IMR-90 (cell line): Measurements from ENCODE around the gene TRAPPC2B. TPM values are rescaled to one million over a fixed set of nuclear protein-coding genes. Genes with fewer than 3 reads are reported as not detected.

Experiments used
- ATAC-seq: fragments of 200-7000 bp; cut with Tn5 transposase; 2 replicates; pipeline ENCODE4 v1.9.1; 2020; ENCODE audit warnings: low read depth, mild to moderate bottlenecking, moderate library complexity
- BruUV-seq: library from RNA; stranded (reverse); fragments of 400-500 nt; replicated peaks from 2 replicates; lab custom pipeline; 2021; lab: Mats Ljungman, UMichigan
- CTCF ChIA-PET: fragments of 300-600 bp; formaldehyde crosslinking; extraction: SDS; loops from one replicate; lab custom pipeline; 2021; ENCODE audit warnings: antibody characterized with exemption; lab: Yijun Ruan, JAX
- POLR2A ChIA-PET: fragments of 300-600 bp; sonication (Branson Sonifier 250); formaldehyde crosslinking; loops from one replicate; lab custom pipeline; 2022; ENCODE audit warnings: antibody characterized with exemption; ENCODE audit not compliant: unreplicated experiment; lab: Charles Lee
- DNase-seq: peaks from one replicate; pipeline ENCODE4 v3.0.0; 2013
- H2AFZ ChIP-seq: replicated peaks from 2 replicates; pipeline ENCODE3; 2013; ENCODE audit warnings: low read length, mild to moderate bottlenecking; ENCODE audit not compliant: poor library complexity
- H2AK5ac ChIP-seq: 2 replicates; pipeline ENCODE4 v1.6.1; 2013; ENCODE audit warnings: low read depth, low read length, inconsistent platforms
- H2AK9ac ChIP-seq: replicated peaks from 2 replicates; pipeline ENCODE3; 2013; ENCODE audit warnings: mild to moderate bottlenecking, low read depth, low read length, moderate library complexity; ENCODE audit not compliant: poor library complexity
- H2BK120ac ChIP-seq: 2 replicates; pipeline ENCODE4 v1.6.1; 2013; ENCODE audit warnings: low read depth, low read length, inconsistent platforms
- H2BK15ac ChIP-seq: 3 replicates; pipeline ENCODE4 v1.6.1; 2013; ENCODE audit warnings: low read depth, low read length, inconsistent platforms
- H2BK20ac ChIP-seq: 2 replicates; pipeline ENCODE4 v1.6.1; 2013; ENCODE audit warnings: low read depth, mild to moderate bottlenecking, inconsistent platforms, low read length, moderate library complexity
- H2BK5ac ChIP-seq: 2 replicates; pipeline ENCODE4 v1.6.1; 2013; ENCODE audit warnings: mild to moderate bottlenecking, low read depth, low read length, inconsistent platforms; ENCODE audit not compliant: poor library complexity, severe bottlenecking
- H3K14ac ChIP-seq: replicated peaks from 2 replicates; pipeline ENCODE4 v1.6.1; 2013; ENCODE audit warnings: low read depth, low read length, inconsistent platforms
- H3K18ac ChIP-seq: 2 replicates; pipeline ENCODE4 v1.6.1; 2013; ENCODE audit warnings: low read depth, low read length, control low read depth
- H3K23ac ChIP-seq: 2 replicates; pipeline ENCODE4 v1.6.1; 2013; ENCODE audit warnings: low read depth, low read length, inconsistent platforms
- H3K27ac ChIP-seq: 2 replicates; pipeline ENCODE4 v1.5.1; 2013; ENCODE audit warnings: mild to moderate bottlenecking, control low read depth, low read length; ENCODE audit not compliant: insufficient read depth
- H3K27me3 ChIP-seq: 2 replicates; pipeline ENCODE4 v1.6.1; 2013; ENCODE audit warnings: low read length; ENCODE audit not compliant: control insufficient read depth, insufficient read depth
- H3K36me3 ChIP-seq: 2 replicates; pipeline ENCODE4 v1.6.1; 2013; ENCODE audit warnings: low read length, mixed read lengths; ENCODE audit not compliant: control insufficient read depth, insufficient read depth
- H3K4ac ChIP-seq: 2 replicates; pipeline ENCODE4 v1.6.1; 2013; ENCODE audit warnings: low read depth, low read length, inconsistent platforms
- H3K4me1 ChIP-seq: 2 replicates; pipeline ENCODE4 v1.6.1; 2013; ENCODE audit warnings: low read length, mixed read lengths; ENCODE audit not compliant: control insufficient read depth, insufficient read depth
- H3K4me2 ChIP-seq: 2 replicates; pipeline ENCODE4 v1.6.1; 2013; ENCODE audit warnings: low read depth, mild to moderate bottlenecking, control low read depth, low read length, moderate library complexity
- H3K4me3 ChIP-seq: 2 replicates; pipeline ENCODE4 v1.5.1; 2013; ENCODE audit warnings: low read depth, mild to moderate bottlenecking, control low read depth, low read length, moderate library complexity; ENCODE audit not compliant: insufficient read depth
- H3K56ac ChIP-seq: 2 replicates; pipeline ENCODE4 v1.6.1; 2013; ENCODE audit warnings: low read length, inconsistent platforms; ENCODE audit not compliant: insufficient read depth; ENCODE audit errors: extremely low read depth
- H3K79me1 ChIP-seq, 2 experiments: 2 replicates each; pipeline ENCODE4 v1.6.1; 2013; ENCODE audit warnings: low read length in 2 of 2, inconsistent platforms in 1 of 2, low read depth in 1 of 2
- H3K9ac ChIP-seq: 2 replicates; pipeline ENCODE4 v1.6.1; 2013; ENCODE audit warnings: low read depth, low read length, control low read depth
- H3K9me1 ChIP-seq: 2 replicates; pipeline ENCODE4 v1.6.1; 2013; ENCODE audit warnings: low read length, inconsistent platforms; ENCODE audit not compliant: insufficient read depth
- H3K9me3 ChIP-seq: 2 replicates; pipeline ENCODE4 v1.6.1; 2013; ENCODE audit warnings: low read length; ENCODE audit not compliant: control insufficient read depth, insufficient read depth
- H4K20me1 ChIP-seq: 2 replicates; pipeline ENCODE4 v1.6.1; 2013; ENCODE audit warnings: low read length, inconsistent platforms; ENCODE audit not compliant: insufficient read depth
- H4K5ac ChIP-seq: 2 replicates; pipeline ENCODE4 v1.6.1; 2013; ENCODE audit warnings: mild to moderate bottlenecking, low read depth, low read length, control low read depth
- H4K8ac ChIP-seq, 2 experiments: 2 replicates each; pipeline ENCODE4 v1.6.1; 2013; ENCODE audit warnings: low read depth in 2 of 2, low read length in 2 of 2, control low read depth in 1 of 2, inconsistent platforms in 1 of 2
- H4K91ac ChIP-seq: 2 replicates; pipeline ENCODE4 v1.6.1; 2013; ENCODE audit warnings: low read depth, low read length, inconsistent platforms; ENCODE audit not compliant: insufficient read depth
- BHLHE40 ChIP-seq: fragments of 150-350 bp; IDR thresholded peaks from 2 replicates; pipeline ENCODE4 v1.6.1; 2016; ENCODE audit warnings: mild to moderate bottlenecking, low read depth, low read length
- CHD1 ChIP-seq: IDR thresholded peaks from 2 replicates; pipeline ENCODE4 v1.6.1; 2012; ENCODE audit warnings: low read depth, low read length, improper control_type of control experiment
- ELK1 ChIP-seq: fragments of 150-350 bp; IDR thresholded peaks from 2 replicates; pipeline ENCODE4 v1.6.1; 2016; ENCODE audit warnings: low read depth, mild to moderate bottlenecking, low read length, moderate library complexity, borderline replicate concordance
- FOS ChIP-seq: fragments of 150-350 bp; IDR thresholded peaks from 2 replicates; pipeline ENCODE4 v1.6.1; 2016; ENCODE audit warnings: low read depth, low read length
- MAFK ChIP-seq: IDR thresholded peaks from 2 replicates; pipeline ENCODE4 v1.6.1; 2012; ENCODE audit warnings: low read depth, low read length, improper control_type of control experiment
- MAZ ChIP-seq: IDR thresholded peaks from 2 replicates; pipeline ENCODE4 v1.6.1; 2012; ENCODE audit warnings: low read depth, mild to moderate bottlenecking, low read length, improper control_type of control experiment, moderate library complexity, borderline replicate concordance
- MXI1 ChIP-seq: IDR thresholded peaks from 2 replicates; pipeline ENCODE4 v1.6.1; 2012; ENCODE audit warnings: low read depth, mild to moderate bottlenecking, low read length, moderate library complexity, borderline replicate concordance
- NFE2L2 ChIP-seq: fragments of 150-350 bp; IDR thresholded peaks from 2 replicates; pipeline ENCODE4 v1.6.1; 2016; ENCODE audit warnings: low read depth, mild to moderate bottlenecking, low read length
- POLR2A ChIP-seq: IDR thresholded peaks from 2 replicates; pipeline ENCODE4 v1.6.1; 2012; ENCODE audit warnings: mild to moderate bottlenecking, low read depth, low read length
- RAD21 ChIP-seq: IDR thresholded peaks from 2 replicates; pipeline ENCODE4 v1.6.1; 2012; ENCODE audit warnings: low read length, improper control_type of control experiment
- RCOR1 ChIP-seq: IDR thresholded peaks from 2 replicates; pipeline ENCODE4 v1.6.1; 2012; ENCODE audit warnings: mild to moderate bottlenecking, low read length, improper control_type of control experiment; ENCODE audit not compliant: insufficient replicate concordance
- RFX5 ChIP-seq: IDR thresholded peaks from 2 replicates; pipeline ENCODE4 v1.8.0; 2012; ENCODE audit warnings: low read depth, mild to moderate bottlenecking, low read length, moderate library complexity
- SMC3 ChIP-seq: fragments of 150-350 bp; IDR thresholded peaks from 2 replicates; pipeline ENCODE4 v1.6.1; 2016; ENCODE audit warnings: low read depth, mild to moderate bottlenecking, antibody characterized with exemption, low read length, moderate library complexity
- USF2 ChIP-seq: fragments of 150-350 bp; IDR thresholded peaks from 2 replicates; pipeline ENCODE4 v1.6.1; 2017; ENCODE audit warnings: mild to moderate bottlenecking, antibody characterized with exemption, low read length, low read depth
- WGBS, 2 experiments: methylation state at CpG; one replicate each; pipeline versions ENCODE4 v1.1.5 to v1.1.7; 2013; ENCODE audit warnings: missing lambda C conversion rate in 2 of 2; ENCODE audit not compliant: insufficient read length in 1 of 2; ENCODE audit errors: extremely low coverage in 2 of 2; 5-methylcytosine and 5-hydroxymethylcytosine counted together
- dilution Hi-C: fragments of 300-500 bp; cut with HindIII; formaldehyde crosslinking; loops from one replicate; pipeline ENCODE4 v1.14.3; 2018; ENCODE audit warnings: low sequenced_read_pairs; ENCODE audit not compliant: unreplicated experiment
- in situ Hi-C: fragments of 300-500 bp; cut with MboI; formaldehyde crosslinking; loops from 3 replicates; pipeline ENCODE4 v1.14.3; 2019; ENCODE audit warnings: low sequenced_read_pairs, inconsistent platforms, mixed read lengths
- intact Hi-C: fragments of 100-400 bp; cut with micrococcal nuclease; formaldehyde crosslinking; loops from 2 replicates; pipeline ENCODE4 v1.10.0; 2022
- polyA plus RNA-seq, 3 experiments: library from polyadenylated mRNA; depleted of rRNA; stranded (reverse); fragments of >200 nt; gene quantifications; 2 replicates each; pipeline ENCODE4 v1.2.3, GENCODE V29; 2012; ENCODE audit warnings: low replicate concordance in 1 of 3
- total RNA-seq: library from RNA; depleted of rRNA; stranded (reverse); fragments of >200 nt; gene quantifications from 2 replicates; pipeline ENCODE4 v1.2.3, GENCODE V29; 2012
- TF ChIP-seq, protein P1 (sequence below): conservative IDR thresholded peaks from 2 replicates; pipeline ENCODE4 v1.5.1; 2012; ENCODE audit warnings: mild to moderate bottlenecking, low read depth, low read length, improper control_type of control experiment

TRAPPC2B gene
- total and polyA plus RNA-seq, 2 of the 4 experiments (the other 2 are of a cell fraction): 14.9 to 20.4 TPM

GRCh38 chr19:57403737-57404563, 40.6 kb downstream of the TRAPPC2B start:
- Histone ChIP-seq H3K4me2 (no peak overlapping the region), H4K8ac (no peak overlapping the region), H2AK5ac (no peak overlapping the region), H4K5ac (no peak overlapping the region), H3K27ac (no peak overlapping the region), H2BK120ac (no peak overlapping the region), H2AFZ (no peak overlapping the region), H3K27me3 (no peaks in the 10 kb centered on the region), H3K4me1 (no peaks in the 10 kb centered on the region), H3K56ac (no peak overlapping the region), H2BK15ac (no peak overlapping the region), H3K14ac (no peak overlapping the region), H3K79me1 (peaks cover 6 to 8% of the 10 kb centered on the region in 2 experiments; a peak in 2 of 4 replicates), H3K4me3 (no peak overlapping the region), H3K4ac (no peak overlapping the region), H2BK5ac (no peak overlapping the region), H3K9me1 (peaks cover 2% of the 10 kb centered on the region; the same call in 1 of the 2 replicates), H3K23ac (no peak overlapping the region), H3K18ac (no peak overlapping the region), H4K91ac (no peak overlapping the region), H2BK20ac (no peak overlapping the region), H3K9me3 (peaks cover 4% of the 10 kb centered on the region), H4K20me1 (no peaks in the 10 kb centered on the region), H3K36me3 (peaks cover 6% of the 10 kb centered on the region), H2AK9ac (no peak overlapping the region), H3K9ac (no peak overlapping the region)
- in situ Hi-C loops (no loop called here), dilution Hi-C loops (no loop called here), intact Hi-C loops (no loop called here)
- no TSS peak for BruUV-seq
- CTCF ChIA-PET: no interaction called here
- DNase-seq (no peak), ATAC-seq (no peak)
- POLR2A ChIA-PET: no interaction called here
- 98% methylated on average over 5 of the region's 9 CpGs; no CpG with 5 or more reads in 1 of the 2 experiments for WGBS, 2 experiments
- TF ChIP-seq RAD21: no peak
- no peak for TF ChIP-seq RCOR1
- no peak for TF ChIP-seq SMC3
- no peak for TF ChIP-seq MAZ
- TF ChIP-seq POLR2A: no peak
- TF ChIP-seq BHLHE40: no peak
- TF ChIP-seq MAFK: no peak
- no peak for TF ChIP-seq FOS
- TF ChIP-seq MXI1: no peak
- TF ChIP-seq NFE2L2: no peak
- TF ChIP-seq RFX5: no peak
- TF ChIP-seq USF2: no peak
- TF ChIP-seq CHD1: no peak
- TF ChIP-seq ELK1: no peak
- TF ChIP-seq, protein P1, sequence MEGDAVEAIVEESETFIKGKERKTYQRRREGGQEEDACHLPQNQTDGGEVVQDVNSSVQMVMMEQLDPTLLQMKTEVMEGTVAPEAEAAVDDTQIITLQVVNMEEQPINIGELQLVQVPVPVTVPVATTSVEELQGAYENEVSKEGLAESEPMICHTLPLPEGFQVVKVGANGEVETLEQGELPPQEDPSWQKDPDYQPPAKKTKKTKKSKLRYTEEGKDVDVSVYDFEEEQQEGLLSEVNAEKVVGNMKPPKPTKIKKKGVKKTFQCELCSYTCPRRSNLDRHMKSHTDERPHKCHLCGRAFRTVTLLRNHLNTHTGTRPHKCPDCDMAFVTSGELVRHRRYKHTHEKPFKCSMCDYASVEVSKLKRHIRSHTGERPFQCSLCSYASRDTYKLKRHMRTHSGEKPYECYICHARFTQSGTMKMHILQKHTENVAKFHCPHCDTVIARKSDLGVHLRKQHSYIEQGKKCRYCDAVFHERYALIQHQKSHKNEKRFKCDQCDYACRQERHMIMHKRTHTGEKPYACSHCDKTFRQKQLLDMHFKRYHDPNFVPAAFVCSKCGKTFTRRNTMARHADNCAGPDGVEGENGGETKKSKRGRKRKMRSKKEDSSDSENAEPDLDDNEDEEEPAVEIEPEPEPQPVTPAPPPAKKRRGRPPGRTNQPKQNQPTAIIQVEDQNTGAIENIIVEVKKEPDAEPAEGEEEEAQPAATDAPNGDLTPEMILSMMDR: no peak
